ENCODE data around the gene BTAF1.

Gene BTAF1

DNA sequence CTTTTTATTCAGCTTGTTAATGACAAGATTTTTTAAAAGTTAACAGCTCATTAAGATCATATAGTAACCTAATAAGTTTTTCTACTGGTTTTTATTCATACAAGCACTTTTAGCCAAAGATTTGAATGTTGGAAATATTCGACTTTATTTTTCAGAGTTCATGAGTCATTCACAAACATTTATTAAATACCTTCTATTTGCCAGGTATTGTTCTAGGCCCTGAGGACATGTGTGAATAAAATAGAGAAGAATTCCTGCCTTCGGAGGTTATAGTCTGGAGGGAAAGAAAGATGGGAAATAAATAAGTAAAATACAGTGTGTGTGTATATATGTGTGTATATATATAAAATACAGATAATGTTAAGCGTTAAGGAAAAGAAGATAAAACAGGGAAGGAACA lies 31.5 kb downstream of the BTAF1 start:
- DNase-seq (ENCODE audit: insufficient read length) (no peak), FAIRE-seq (no peak)
- TF ChIP-seq POLR2A (IDR thresholded peaks at IDR 0.05; ENCODE audit: low read depth, low read length) (no peak), TAF1 (IDR thresholded peaks at IDR 0.05; ENCODE audit: borderline replicate concordance, low read depth, low read length) (no peak), POLR2AphosphoS5 (IDR thresholded peaks at IDR 0.05; ENCODE audit: low read depth, low read length) (no peak)

GRCh38 chr10:91957091-91957490 lies 33.5 kb downstream of the BTAF1 start:
- FAIRE-seq (no peak), DNase-seq (ENCODE audit: insufficient read length) (no peak)
- no peak for TF ChIP-seq POLR2AphosphoS5 (IDR thresholded peaks at IDR 0.05; ENCODE audit: low read depth, low read length)
- TF ChIP-seq TAF1 (IDR thresholded peaks at IDR 0.05; ENCODE audit: borderline replicate concordance, low read depth, low read length) = no peak
- TF ChIP-seq POLR2A (IDR thresholded peaks at IDR 0.05; ENCODE audit: low read depth, low read length) = no peak

GRCh38 chr10:91969297-91969696 lies 45.7 kb downstream of the BTAF1 start:
- FAIRE-seq (no peak), DNase-seq (ENCODE audit: insufficient read length) (no peak)
- no peak for TF ChIP-seq POLR2A (IDR thresholded peaks at IDR 0.05; ENCODE audit: low read depth, low read length)
- no peak for TF ChIP-seq POLR2AphosphoS5 (IDR thresholded peaks at IDR 0.05; ENCODE audit: low read depth, low read length)
- no peak for TF ChIP-seq TAF1 (IDR thresholded peaks at IDR 0.05; ENCODE audit: borderline replicate concordance, low read depth, low read length)

DNA sequence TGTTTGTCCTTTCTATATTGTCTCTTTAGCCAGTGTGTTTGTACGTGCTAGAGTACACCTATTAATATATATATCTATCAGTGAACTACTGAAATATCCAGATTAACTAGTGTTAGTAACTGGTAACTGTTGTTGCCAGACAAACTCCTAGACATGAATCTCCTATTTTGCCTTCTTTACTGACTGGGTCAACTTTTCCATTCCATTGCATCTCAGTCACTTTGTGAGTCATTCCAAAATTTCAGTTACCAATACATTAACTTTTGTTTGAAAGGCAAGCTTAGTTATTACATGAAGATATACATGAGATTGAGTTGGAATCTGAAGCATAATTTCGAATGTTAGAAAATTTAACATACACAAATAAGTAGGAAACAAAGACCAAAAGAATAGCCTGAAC lies 51.4 kb downstream of the BTAF1 start:
- DNase-seq (ENCODE audit: insufficient read length) = no peak
- TF ChIP-seq POLR2AphosphoS5 (IDR thresholded peaks at IDR 0.05; ENCODE audit: low read depth, low read length) = no peak
- no peak for TF ChIP-seq TAF1 (IDR thresholded peaks at IDR 0.05; ENCODE audit: borderline replicate concordance, low read depth, low read length)
- no peak for TF ChIP-seq POLR2A (IDR thresholded peaks at IDR 0.05; ENCODE audit: low read depth, low read length)
- FAIRE-seq = no peak

DNA sequence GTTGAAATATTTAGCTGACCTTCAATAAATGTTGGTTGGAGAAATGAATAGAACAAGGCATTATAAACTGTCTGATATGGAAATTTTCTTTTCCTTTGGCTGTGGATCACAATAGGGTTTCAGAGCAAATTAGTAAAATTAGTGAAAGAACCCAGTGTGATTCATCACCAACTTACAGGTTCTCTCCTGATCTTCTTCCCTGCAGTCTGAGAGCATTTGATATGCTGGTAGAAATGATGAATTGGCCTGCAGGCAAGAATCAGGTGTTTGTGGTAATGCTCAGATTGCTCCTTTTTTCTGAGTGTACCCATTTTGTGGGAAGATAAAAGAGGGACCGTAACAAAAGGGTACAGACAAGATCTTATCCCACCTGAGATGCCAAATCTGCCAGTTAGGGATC lies 51.9 kb downstream of the BTAF1 start:
- FAIRE-seq (no peak), DNase-seq (ENCODE audit: insufficient read length) (no peak)
- TF ChIP-seq POLR2A (IDR thresholded peaks at IDR 0.05; ENCODE audit: low read depth, low read length) = no peak
- TF ChIP-seq POLR2AphosphoS5 (IDR thresholded peaks at IDR 0.05; ENCODE audit: low read depth, low read length) = no peak
- no peak for TF ChIP-seq TAF1 (IDR thresholded peaks at IDR 0.05; ENCODE audit: borderline replicate concordance, low read depth, low read length)

DNA sequence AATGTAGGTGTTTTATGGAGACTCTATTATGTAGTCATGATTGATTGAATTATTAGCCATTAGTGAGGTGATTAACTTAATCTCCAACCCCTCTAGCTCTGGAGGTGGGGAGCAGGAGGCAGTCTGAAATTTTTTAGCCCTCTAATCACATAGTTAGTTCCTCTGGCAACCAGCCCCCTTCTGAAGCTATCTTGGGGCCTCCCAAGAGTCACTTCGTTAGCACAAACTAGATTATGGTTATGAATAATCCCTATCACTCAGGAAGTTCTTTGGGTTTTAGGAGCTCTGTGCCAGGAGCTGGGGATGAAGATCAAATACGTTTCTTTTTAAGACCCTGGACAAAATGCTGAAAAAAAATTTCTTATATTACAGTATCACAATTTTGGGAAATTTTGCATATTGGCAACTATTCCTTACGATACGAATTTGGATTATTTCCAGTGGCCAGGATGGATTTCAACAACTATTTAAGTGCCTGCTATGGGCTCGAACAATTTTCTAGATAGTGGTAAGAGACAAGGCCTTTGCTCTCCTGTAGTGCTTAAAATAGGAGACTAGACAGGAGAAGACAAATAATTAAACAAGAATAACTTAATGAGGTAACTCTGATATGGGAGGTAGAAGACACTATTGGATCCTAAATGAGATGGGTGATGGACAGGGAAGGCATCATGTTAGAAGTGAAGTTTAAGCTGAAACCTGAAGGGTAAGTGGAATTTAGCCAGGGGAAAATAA lies 52.9 kb downstream of the BTAF1 start:
- DNase-seq (ENCODE audit: insufficient read length) (no peak), FAIRE-seq (no peak)

DNA sequence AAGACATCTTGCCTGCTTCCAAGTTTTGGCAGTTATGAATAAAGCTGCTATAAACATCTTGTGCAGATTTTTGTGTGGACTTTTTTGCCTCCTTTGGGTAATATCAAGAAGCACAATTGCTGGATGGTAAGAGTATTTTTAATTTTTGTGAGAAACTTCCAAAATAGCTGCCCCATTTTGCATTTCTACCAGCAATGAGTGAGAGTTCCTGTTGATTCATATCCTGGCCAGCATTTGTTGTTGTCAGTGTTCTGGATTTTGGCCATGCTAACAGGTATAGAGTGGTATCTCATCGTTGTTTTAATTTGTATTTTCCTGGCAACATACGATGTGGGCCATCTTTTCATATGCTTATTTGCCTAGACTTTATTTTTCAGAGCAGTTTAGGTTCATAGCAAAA lies 53.9 kb downstream of the BTAF1 start:
- TF ChIP-seq POLR2A (IDR thresholded peaks at IDR 0.05; ENCODE audit: low read depth, low read length) (no peak), TAF1 (IDR thresholded peaks at IDR 0.05; ENCODE audit: borderline replicate concordance, low read depth, low read length) (no peak), POLR2AphosphoS5 (IDR thresholded peaks at IDR 0.05; ENCODE audit: low read depth, low read length) (no peak)
- peak; percentile 44 for FAIRE-seq

More for the DNA sequence above, 52.9 kb downstream of the BTAF1 start:
- TF ChIP-seq POLR2AphosphoS5 (IDR thresholded peaks at IDR 0.05; ENCODE audit: low read depth, low read length) (no peak), TAF1 (IDR thresholded peaks at IDR 0.05; ENCODE audit: borderline replicate concordance, low read depth, low read length) (no peak), POLR2A (IDR thresholded peaks at IDR 0.05; ENCODE audit: low read depth, low read length) (no peak)

GRCh38 chr10:91978585-91978984 lies 55.0 kb downstream of the BTAF1 start:
- DNase-seq (ENCODE audit: insufficient read length) = no peak
- TF ChIP-seq TAF1 (IDR thresholded peaks at IDR 0.05; ENCODE audit: borderline replicate concordance, low read depth, low read length) (no peak), POLR2A (IDR thresholded peaks at IDR 0.05; ENCODE audit: low read depth, low read length) (no peak), POLR2AphosphoS5 (IDR thresholded peaks at IDR 0.05; ENCODE audit: low read depth, low read length) (no peak)
- FAIRE-seq = no peak

More for the DNA sequence above, 53.9 kb downstream of the BTAF1 start:
- no peak for DNase-seq (ENCODE audit: insufficient read length)

GRCh38 chr10:91980319-91980718 lies 56.7 kb downstream of the BTAF1 start:
- TF ChIP-seq TAF1 (IDR thresholded peaks at IDR 0.05; ENCODE audit: borderline replicate concordance, low read depth, low read length) (no peak), POLR2A (IDR thresholded peaks at IDR 0.05; ENCODE audit: low read depth, low read length) (no peak), POLR2AphosphoS5 (IDR thresholded peaks at IDR 0.05; ENCODE audit: low read depth, low read length) (no peak)
- DNase-seq (ENCODE audit: insufficient read length) (no peak), FAIRE-seq (peak; percentile 57)

- no peak for TF ChIP-seq POLR2AphosphoS5 (IDR thresholded peaks at IDR 0.05; ENCODE audit: low read depth, low read length)
- FAIRE-seq (no peak), DNase-seq (ENCODE audit: insufficient read length) (no peak)
These were observed 59.8 kb downstream of the BTAF1 start for GRCh38 chr10:91983416-91983815.

- no peak for TF ChIP-seq TAF1 (IDR thresholded peaks at IDR 0.05; ENCODE audit: borderline replicate concordance, low read depth, low read length)
- TF ChIP-seq POLR2A (IDR thresholded peaks at IDR 0.05; ENCODE audit: low read depth, low read length) = no peak
- no peak for TF ChIP-seq POLR2AphosphoS5 (IDR thresholded peaks at IDR 0.05; ENCODE audit: low read depth, low read length)
- DNase-seq (ENCODE audit: insufficient read length) = no peak
- FAIRE-seq = no peak
These were observed 63.9 kb downstream of the BTAF1 start for GRCh38 chr10:91987397-91988037.

- no peak for TF ChIP-seq POLR2A (IDR thresholded peaks at IDR 0.05; ENCODE audit: low read depth, low read length)
- FAIRE-seq = no peak
These were observed 68.5 kb downstream of the BTAF1 start for GRCh38 chr10:91992031-91992430.

More at GRCh38 chr10:91992031-91992430, 68.5 kb downstream of the BTAF1 start:
- no peak for DNase-seq (ENCODE audit: insufficient read length)

Measured in GM12892 (cell line).